ENCODE results near the gene C22orf31. TPM values are rescaled to one million over a fixed set of nuclear protein-coding genes. Genes with fewer than 3 reads are reported as not detected.

C22orf31 gene
- total and polyA plus RNA-seq, 2 donors (not counting 3 experiments of a cell fraction or from before 2014, with no cell fraction given): not detected

GRCh38 chr22:29095459-29095858, 33.8 kb upstream of the C22orf31 start:
- intact Hi-C loops (cut with micrococcal nuclease): no loop called here
- FAIRE-seq (no peak), DNase-seq (ENCODE audit: low read depth, low spot score) (no peak)
- ChIA-PET POLR2A (no interaction called here), CTCF (interaction anchor here (1.4 kb wide), 1 partner anchor 22 kb away, joined by 3 read pairs; the partner anchor contains the start of gene KREMEN1)
- Histone ChIP-seq H3K27ac (ENCODE audit: insufficient read depth, low read depth, low read length) (no peak overlapping the region), H3K36me3 (ENCODE audit: control insufficient read depth in 2 of 2, extremely low read depth in 1 of 2, insufficient read depth in 2 of 2, low read length in 2 of 2) (no peaks in the 10 kb centered on the region), H3K4me2 (ENCODE audit: insufficient read depth, low read length) (no peak overlapping the region), H2AFZ (ENCODE audit: low read depth, low read length) (no peak overlapping the region), H3K9ac (replicated peaks; ENCODE audit: extremely low read depth, insufficient read depth, low read length) (no peak overlapping the region), H3K4me3 (replicated peaks in 1 of 3; ENCODE audit: insufficient read depth in 1 of 3, low read depth in 1 of 3, low read length in 3 of 3) (no peak overlapping the region), H3K4me1 (ENCODE audit: control insufficient read depth, extremely low read depth, insufficient read depth, low read length) (no peaks in the 10 kb centered on the region), H3K27me3 (ENCODE audit: control insufficient read depth in 2 of 2, insufficient read depth in 2 of 2, low read length in 2 of 2) (peaks cover 7 to 11% of the 10 kb centered on the region in 2 experiments), H4K20me1 (replicated peaks; ENCODE audit: control insufficient read depth, extremely low read depth, insufficient read depth, low read length) (no peaks in the 10 kb centered on the region), H3K9me1 (replicated peaks; ENCODE audit: control insufficient read depth, extremely low read depth, insufficient read depth, low read length) (no peaks in the 10 kb centered on the region), H3K9me3 (replicated peaks; ENCODE audit: control insufficient read depth, insufficient read depth, low read length) (no peaks in the 10 kb centered on the region), H3K79me2 (ENCODE audit: control insufficient read depth, insufficient read depth, low read length) (no peaks in the 10 kb centered on the region)
- no TSS peak for BruUV-seq (replicated peaks)
- TF ChIP-seq GATA2 (IDR thresholded peaks at IDR 0.05; ENCODE audit: insufficient read depth, insufficient read length, low read depth, low read length) (no peak), JUN (IDR thresholded peaks at IDR 0.05; ENCODE audit: borderline replicate concordance, insufficient read depth, insufficient read length, low read depth) (no peak), FOS (IDR thresholded peaks at IDR 0.05; ENCODE audit: borderline replicate concordance, insufficient read depth, low read length) (no peak), EZH2 (IDR thresholded peaks at IDR 0.05; ENCODE audit: borderline replicate concordance, low read depth, low read length, severe bottlenecking) (no peak), MYC (IDR thresholded peaks at IDR 0.05; ENCODE audit: low read depth, low read length) (no peak), POLR2AphosphoS5 (IDR thresholded peaks at IDR 0.05; ENCODE audit: insufficient read depth, low read depth, low read length) (no peak), POLR2A (IDR thresholded peaks at IDR 0.05; ENCODE audit: low read depth, low read length) (no peak), MAX (IDR thresholded peaks at IDR 0.05; ENCODE audit: insufficient read depth, insufficient read length) (no peak), CTCF (IDR thresholded peaks at IDR 0.05; ENCODE audit: extremely low read depth in 1 of 2, insufficient read depth in 1 of 2, low read depth in 1 of 2, low read length in 2 of 2) (no peak)
- dilution Hi-C loops (cut with MboI; ENCODE audit: extremely low pct_ligation_motif_present, low sequenced_read_pairs): no loop called here
